ENCODE data around the gene PPT1.

- TF ChIP-seq CTCF (IDR thresholded peaks at IDR 0.05; ENCODE audit: low read length) (no peak), EZH2 (IDR thresholded peaks at IDR 0.05; ENCODE audit: borderline replicate concordance, low read length) (no peak)
Measured at GRCh38 chr1:40081871-40082270, 15.2 kb downstream of the PPT1 start.
